GM21529 (cell line): Measurements from ENCODE around the gene LAMC2.
"Not testable (repeated sequence)": the region's sequence is repeated elsewhere in the genome, so short reads cannot be mapped to it uniquely, and the experiment has no call there.

ENCODE experiments used
- ATAC-seq: cut with Tn5 transposase; IDR thresholded peaks from one replicate; pipeline ENCODE4 v1.9.1; 2021; ENCODE audit not compliant: unreplicated experiment

LAMC2 gene

GRCh38 chr1:183185941-183186490 is at the start of gene LAMC2:
Gene LAMC2 (plus strand): TSS chr1:183186264. CDS start chr1:183186353, 89 bp downstream.
- no peak for ATAC-seq

GRCh38 chr1:183137782-183138181 is 48.3 kb upstream of the LAMC2 start:
- ATAC-seq: no peak

- no peak for ATAC-seq
These were observed 47.8 kb upstream of the LAMC2 start for GRCh38 chr1:183138301-183138700.

- ATAC-seq: no peak
These were observed 46.7 kb upstream of the LAMC2 start for GRCh38 chr1:183139281-183139942.

- no peak for ATAC-seq
These were observed 45.4 kb upstream of the LAMC2 start for GRCh38 chr1:183140633-183141032.

GRCh38 chr1:183142171-183142570 is 43.9 kb upstream of the LAMC2 start:
- ATAC-seq: no peak

- ATAC-seq: no peak
These were observed 42.3 kb upstream of the LAMC2 start for GRCh38 chr1:183143576-183144315.

- no peak for ATAC-seq
These were observed 41.3 kb upstream of the LAMC2 start for GRCh38 chr1:183144752-183145151.

- no peak for ATAC-seq
These were observed 38.3 kb upstream of the LAMC2 start for GRCh38 chr1:183147735-183148134.

GRCh38 chr1:183148599-183148998 is 37.5 kb upstream of the LAMC2 start:
- no peak for ATAC-seq

GRCh38 chr1:183149273-183149672 is 36.8 kb upstream of the LAMC2 start:
- no peak for ATAC-seq

- ATAC-seq: not testable (repeated sequence)
These were observed 36.0 kb upstream of the LAMC2 start for GRCh38 chr1:183150032-183150431.

- ATAC-seq: no peak
These were observed 35.6 kb upstream of the LAMC2 start for GRCh38 chr1:183150445-183150844.

- no peak for ATAC-seq
These were observed 33.9 kb upstream of the LAMC2 start for GRCh38 chr1:183152180-183152579.

GRCh38 chr1:183155939-183156338 is 30.1 kb upstream of the LAMC2 start:
- ATAC-seq: no peak

GRCh38 chr1:183159960-183160359 is 26.1 kb upstream of the LAMC2 start:
- ATAC-seq: no peak

- no peak for ATAC-seq
These were observed 24.7 kb upstream of the LAMC2 start for GRCh38 chr1:183161391-183161790.

- no peak for ATAC-seq
These were observed 22.7 kb upstream of the LAMC2 start for GRCh38 chr1:183163316-183163715.

GRCh38 chr1:183164340-183164739 is 21.7 kb upstream of the LAMC2 start:
- no peak for ATAC-seq

- ATAC-seq: no peak
These were observed 21.1 kb upstream of the LAMC2 start for GRCh38 chr1:183164963-183165362.

- no peak for ATAC-seq
These were observed 20.6 kb upstream of the LAMC2 start for GRCh38 chr1:183165456-183165855.

- no peak for ATAC-seq
These were observed 19.6 kb upstream of the LAMC2 start for GRCh38 chr1:183166454-183166853.
